ENCODE results near the gene RPS6KA2.

RPS6KA2 gene

GRCh38 chr6:166615059-166615770, 11.8 kb downstream of the RPS6KA2 start:
- no peak for DNase-seq (ENCODE audit: low read depth)

- no peak for DNase-seq (ENCODE audit: low read depth)
Measured at GRCh38 chr6:166614589-166614988, 12.5 kb downstream of the RPS6KA2 start.

- DNase-seq (ENCODE audit: low read depth): no peak
Measured at GRCh38 chr6:166614171-166614583, 12.9 kb downstream of the RPS6KA2 start.

GRCh38 chr6:166613027-166613426, 14.0 kb downstream of the RPS6KA2 start:
- no peak for DNase-seq (ENCODE audit: low read depth)

- DNase-seq (ENCODE audit: low read depth): no peak
Measured at GRCh38 chr6:166612471-166612881, 14.6 kb downstream of the RPS6KA2 start.

- no peak for DNase-seq (ENCODE audit: low read depth)
Measured at GRCh38 chr6:166611631-166612030, 15.4 kb downstream of the RPS6KA2 start.

- no peak for DNase-seq (ENCODE audit: low read depth)
Measured at GRCh38 chr6:166610069-166610468, 17.0 kb downstream of the RPS6KA2 start.

GRCh38 chr6:166608774-166609173, 18.3 kb downstream of the RPS6KA2 start:
- DNase-seq (ENCODE audit: low read depth): no peak

- DNase-seq (ENCODE audit: low read depth): no peak
Measured at GRCh38 chr6:166605752-166606151, 21.3 kb downstream of the RPS6KA2 start.

GRCh38 chr6:166604911-166605310, 22.1 kb downstream of the RPS6KA2 start:
- DNase-seq (ENCODE audit: low read depth): no peak

GRCh38 chr6:166604328-166604727, 22.7 kb downstream of the RPS6KA2 start:
- DNase-seq (ENCODE audit: low read depth): no peak

- DNase-seq (ENCODE audit: low read depth): no peak
Measured at GRCh38 chr6:166603043-166603690, 23.9 kb downstream of the RPS6KA2 start.

- DNase-seq (ENCODE audit: low read depth): no peak
Measured at GRCh38 chr6:166601956-166602355, 25.1 kb downstream of the RPS6KA2 start.

- DNase-seq (ENCODE audit: low read depth): no peak
Measured at GRCh38 chr6:166600931-166601330, 26.1 kb downstream of the RPS6KA2 start.

GRCh38 chr6:166599205-166599604, 27.8 kb downstream of the RPS6KA2 start:
- DNase-seq (ENCODE audit: low read depth): no peak

- DNase-seq (ENCODE audit: low read depth): no peak
Measured at GRCh38 chr6:166598441-166599138, 28.5 kb downstream of the RPS6KA2 start.

GRCh38 chr6:166597711-166598440, 29.2 kb downstream of the RPS6KA2 start:
- no peak for DNase-seq (ENCODE audit: low read depth)

GRCh38 chr6:166596776-166597507, 30.1 kb downstream of the RPS6KA2 start:
- no peak for DNase-seq (ENCODE audit: low read depth)

- no peak for DNase-seq (ENCODE audit: low read depth)
Measured at GRCh38 chr6:166595949-166596348, 31.1 kb downstream of the RPS6KA2 start.

- no peak for DNase-seq (ENCODE audit: low read depth)
Measured at GRCh38 chr6:166595061-166595780, 31.8 kb downstream of the RPS6KA2 start.

- no peak for DNase-seq (ENCODE audit: low read depth)
Measured at GRCh38 chr6:166592821-166593220, 34.2 kb downstream of the RPS6KA2 start.

Measured in stimulated activated CD8-positive, alpha-beta memory T cell treated with anti-CD3 and anti-CD28 coated beads, Interleukin-15, amount 100 ng/mL, for 24 hours (primary cell).